IPS-NIHi7 (cell line): Measurements from ENCODE around the gene ZNF317.
"Not testable (repeated sequence)": the region's sequence is repeated elsewhere in the genome, so short reads cannot be mapped to it uniquely, and the experiment has no call there.

Source experiments
- DNase-seq: peaks from one replicate; pipeline ENCODE4 v3.0.0; 2012; ENCODE audit warnings: mixed read lengths; ENCODE audit errors: extremely low spot score

The ZNF317 gene

GRCh38 chr19:9171393-9171991 is 31.3 kb downstream of the ZNF317 start:
- DNase-seq, result no peak

- no peak for DNase-seq
Measured at GRCh38 chr19:9175326-9175725, 35.1 kb downstream of the ZNF317 start.

GRCh38 chr19:9178901-9179300 is 38.7 kb downstream of the ZNF317 start, which contains the start of gene OR7D2:
Gene OR7D2 (plus strand): TSS chr19:9178979. CDS start chr19:9185782, 6,803 bp downstream.
- DNase-seq, result no peak

GRCh38 chr19:9183000-9183399 is 42.8 kb downstream of the ZNF317 start:
- DNase-seq, result no peak

GRCh38 chr19:9187191-9187590 is 47.0 kb downstream of the ZNF317 start:
- no peak for DNase-seq

- DNase-seq, result no peak
Measured at GRCh38 chr19:9189535-9189934, 49.3 kb downstream of the ZNF317 start.

- not testable (repeated sequence) for DNase-seq
Measured at GRCh38 chr19:9198044-9198443, 57.8 kb downstream of the ZNF317 start.

GRCh38 chr19:9205501-9206113 is 65.4 kb downstream of the ZNF317 start:
- DNase-seq, result peak; percentile 71
